CD4-positive, alpha-beta T cell treated with Interleukin-17A for 4 hours (primary cell): ENCODE measurements around the gene LRRN4CL.

ENCODE experiments used
- DNase-seq: peaks from one replicate; pipeline ENCODE4 v3.0.0-alpha.2; 2020; ENCODE audit warnings: mixed read lengths

Gene LRRN4CL

DNA sequence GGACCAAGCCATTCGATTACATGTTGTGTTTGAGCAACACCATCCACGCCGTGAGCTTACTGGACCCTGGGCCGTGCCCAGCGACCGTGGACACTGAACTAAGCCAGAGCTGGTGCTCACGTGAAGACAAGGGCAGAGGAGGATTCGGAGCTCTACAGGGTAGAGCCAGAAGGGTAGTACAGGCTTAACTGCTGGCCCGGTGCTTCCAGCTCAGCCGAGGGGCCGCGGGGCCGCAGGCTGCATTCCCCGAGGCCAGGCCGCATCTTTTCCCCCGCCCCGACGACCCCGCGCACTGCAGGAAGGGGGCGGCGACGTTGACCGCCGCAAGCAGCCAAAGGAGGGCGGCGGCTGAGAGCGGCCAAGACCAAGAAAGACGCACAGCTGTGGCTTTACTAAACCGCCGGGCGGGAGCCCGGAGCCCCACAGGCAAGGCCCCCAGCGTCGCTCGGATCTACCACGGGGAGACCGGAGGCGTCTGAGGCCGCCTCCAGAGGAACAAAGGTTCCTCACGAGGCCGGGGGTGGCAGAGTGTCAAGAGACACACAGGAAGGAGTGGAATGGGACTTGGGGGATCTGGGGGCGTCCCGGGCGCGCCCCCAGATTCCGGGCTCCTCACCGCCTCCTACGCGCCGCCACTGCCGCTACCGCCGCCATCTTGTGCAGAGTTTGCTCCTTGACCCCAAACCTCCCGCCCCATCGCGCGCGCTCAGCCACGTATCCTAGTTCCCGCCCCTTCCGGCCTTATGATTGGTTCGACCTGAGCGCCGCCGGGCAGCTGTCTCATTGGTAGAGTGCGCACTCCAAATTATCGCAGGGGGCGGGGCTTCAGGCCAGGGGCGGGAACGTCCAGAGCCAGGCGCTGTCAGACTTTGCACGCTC is 43.1 kb downstream of the LRRN4CL start, which contains the start of gene GANAB:
GANAB (minus strand) TSS at position 668 of the 879 bp plus-strand sequence; CDS start at position 654, 14 bp downstream.
- peak; percentile 100 for DNase-seq

DNA sequence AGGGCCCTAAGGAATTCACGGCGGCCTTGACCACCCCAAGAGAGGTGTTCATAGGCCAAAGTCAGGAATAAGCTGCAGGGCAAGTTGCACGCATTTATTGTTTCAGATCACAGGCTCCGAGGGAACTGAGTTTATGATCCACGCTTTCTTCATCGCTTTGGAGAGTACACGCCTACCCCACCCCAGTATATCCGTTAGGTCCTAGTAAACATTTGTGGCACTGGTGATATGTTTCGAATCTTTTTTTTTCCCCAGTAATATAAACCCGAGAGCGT is 43.7 kb downstream of the LRRN4CL start:
- DNase-seq: no peak

DNA sequence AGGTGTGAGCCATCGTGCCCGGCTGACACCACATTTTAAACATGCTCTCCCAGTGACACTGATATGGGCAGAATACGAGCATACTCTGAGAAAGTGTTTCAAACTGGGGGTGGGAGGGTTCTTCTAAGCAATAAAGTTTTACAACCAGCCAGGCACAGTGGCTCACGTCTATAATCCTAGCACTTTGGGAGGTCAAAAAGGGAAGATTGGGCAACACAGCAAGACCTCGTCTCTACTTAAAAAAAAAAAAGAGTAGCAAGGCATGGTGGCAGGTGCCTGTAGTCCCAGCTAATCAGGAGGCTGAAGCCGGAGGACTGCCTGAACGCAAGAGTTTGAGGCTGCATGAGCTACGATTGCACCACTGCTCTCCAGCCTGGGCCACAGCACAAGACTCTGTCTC is 45.1 kb downstream of the LRRN4CL start:
- DNase-seq: no peak
